ENCODE measurements around the gene NAPB. TPM values are rescaled to one million over a fixed set of nuclear protein-coding genes. Genes with fewer than 3 reads are reported as not detected.

NAPB gene
- total RNA-seq, 4 donors from 2014 or later = 4.0 to 20.5 (median 12.0) TPM

DNA sequence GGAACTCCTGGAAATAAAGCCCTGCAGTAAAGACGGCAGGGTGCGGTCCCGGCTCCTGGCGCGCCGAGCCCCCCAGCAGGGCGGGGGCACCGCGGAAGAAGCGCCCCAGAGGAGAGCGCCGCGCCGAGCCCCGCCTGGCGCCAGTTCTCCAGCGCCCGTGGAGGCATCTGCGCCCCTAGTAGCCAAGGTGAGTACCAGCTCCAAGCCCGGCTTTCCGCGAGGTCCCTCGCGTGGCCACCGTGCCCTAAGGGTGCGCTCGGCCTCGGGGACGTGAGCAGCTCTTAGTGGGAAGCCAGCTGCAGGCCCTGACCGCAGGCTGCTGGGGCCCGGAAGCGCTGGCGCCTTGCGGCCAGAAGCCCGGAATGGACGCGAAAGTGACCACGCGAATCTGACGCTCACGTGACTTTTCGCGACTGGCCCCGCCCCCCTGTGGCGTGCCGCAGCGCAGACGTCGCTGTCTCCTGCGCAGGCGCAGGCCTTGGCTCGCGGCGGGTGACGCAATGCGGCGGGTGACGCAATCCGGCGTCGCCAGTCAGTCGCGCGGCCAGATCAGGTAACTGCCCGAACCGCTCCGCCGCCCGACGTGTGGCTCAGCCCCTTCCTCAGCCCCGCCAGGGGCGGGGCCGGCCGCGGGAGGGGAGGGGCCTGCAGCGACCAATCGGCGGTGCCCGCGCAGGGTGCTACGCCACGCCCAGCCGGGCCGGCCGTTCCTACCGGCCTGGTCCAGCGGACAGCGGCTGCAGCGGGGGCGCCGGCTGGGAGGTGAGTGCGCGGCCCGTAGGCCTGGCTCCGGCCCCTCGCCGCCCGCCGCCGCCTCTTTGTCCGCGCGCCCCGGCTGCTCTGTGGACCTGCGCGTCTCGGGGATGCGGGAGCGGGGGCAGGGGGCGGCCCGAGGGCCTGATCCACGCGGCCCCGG, 59.6 kb downstream of the NAPB start, which contains the start of gene GZF1:
Gene GZF1, plus strand, starts transcription at position 707 of the 916 bp plus-strand sequence. CDS start 2,202 bp downstream, outside the sequence.
- Histone ChIP-seq H3K36me3 (peaks cover 0 to 4% (median 0%) of the 10 kb centered on the region in 4 donors), H3K9me3 (no peaks in the 10 kb centered on the region), H3K27me3 (no peaks in the 10 kb centered on the region), H3K27ac (peak within 1 kb of the TSS; percentile 98 to 100 (median 99)), H3K4me1 (peaks cover 15 to 60% (median 46%) of the 10 kb centered on the region in 4 donors), H3K4me3 (peak within 1 kb of the TSS; percentile 80 to 91 (median 83))
- TF ChIP-seq POLR2A (IDR thresholded peaks at IDR 0.05) (peak; percentile 99), EP300 (IDR thresholded peaks at IDR 0.05; ENCODE audit: low read depth) (peak; percentile 74), POLR2AphosphoS5 (IDR thresholded peaks at IDR 0.05) (peak; percentile 98 to 99 (median 99))
- TF ChIP-seq, protein P1, sequence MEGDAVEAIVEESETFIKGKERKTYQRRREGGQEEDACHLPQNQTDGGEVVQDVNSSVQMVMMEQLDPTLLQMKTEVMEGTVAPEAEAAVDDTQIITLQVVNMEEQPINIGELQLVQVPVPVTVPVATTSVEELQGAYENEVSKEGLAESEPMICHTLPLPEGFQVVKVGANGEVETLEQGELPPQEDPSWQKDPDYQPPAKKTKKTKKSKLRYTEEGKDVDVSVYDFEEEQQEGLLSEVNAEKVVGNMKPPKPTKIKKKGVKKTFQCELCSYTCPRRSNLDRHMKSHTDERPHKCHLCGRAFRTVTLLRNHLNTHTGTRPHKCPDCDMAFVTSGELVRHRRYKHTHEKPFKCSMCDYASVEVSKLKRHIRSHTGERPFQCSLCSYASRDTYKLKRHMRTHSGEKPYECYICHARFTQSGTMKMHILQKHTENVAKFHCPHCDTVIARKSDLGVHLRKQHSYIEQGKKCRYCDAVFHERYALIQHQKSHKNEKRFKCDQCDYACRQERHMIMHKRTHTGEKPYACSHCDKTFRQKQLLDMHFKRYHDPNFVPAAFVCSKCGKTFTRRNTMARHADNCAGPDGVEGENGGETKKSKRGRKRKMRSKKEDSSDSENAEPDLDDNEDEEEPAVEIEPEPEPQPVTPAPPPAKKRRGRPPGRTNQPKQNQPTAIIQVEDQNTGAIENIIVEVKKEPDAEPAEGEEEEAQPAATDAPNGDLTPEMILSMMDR (IDR thresholded peaks at IDR 0.05) = peak in 2 of 5 experiments; percentile 22 to 58
- 0% methylated on average over 82 of the region's 114 CpGs; no CpG with 5 or more reads in 1 of the 2 donors for WGBS, 2 donors (ENCODE audit: low coverage in 1 of 2)
- DNase-seq = peak; percentile 99
- in situ Hi-C loops (cut with MboI; ENCODE audit: low pct_ligation_motif_present in 1 of 4, low pct_unique_long_range_greater_than_20kb in 1 of 4, low sequenced_read_pairs in 3 of 4) = no loop called here
- intact Hi-C loops (cut with DNase I; ENCODE audit: low total_unique reads) = loop anchor here (10.0 kb wide), 1 partner anchor 53 kb away; no protein-coding TSS in a partner anchor

DNA sequence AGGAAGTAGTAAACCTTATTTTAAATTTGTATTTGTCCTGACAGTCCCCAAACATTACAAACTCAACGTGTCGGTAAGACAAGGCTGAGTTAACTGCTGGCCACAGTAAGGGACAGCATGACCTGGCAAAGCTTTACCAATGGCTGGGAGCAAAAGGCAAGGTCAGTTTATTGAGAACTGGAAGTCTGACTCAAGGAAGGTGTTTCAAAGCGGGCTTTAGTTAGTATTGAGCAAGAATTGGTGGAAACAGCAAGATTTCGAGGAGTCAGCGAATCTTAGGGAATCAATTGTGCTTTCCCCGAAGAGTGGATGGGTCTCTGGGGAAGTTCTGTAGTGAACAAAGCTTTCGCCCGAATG, 60.2 kb downstream of the NAPB start:
- DNase-seq = no peak
- peak overlapping the region; percentile 50 to 83 (median 82) for H3K4me3 ChIP-seq
- H3K27me3 ChIP-seq = no peaks in the 10 kb centered on the region
- peak overlapping the region; percentile 98 to 100 (median 99) for H3K27ac ChIP-seq
- H3K36me3 ChIP-seq = peaks cover 0 to 4% (median 0%) of the 10 kb centered on the region in 4 donors
- H3K9me3 ChIP-seq = no peaks in the 10 kb centered on the region
- TF ChIP-seq POLR2AphosphoS5 (IDR thresholded peaks at IDR 0.05) = no peak
- TF ChIP-seq, protein P1 (IDR thresholded peaks at IDR 0.05) = no peak
- no peak for TF ChIP-seq POLR2A (IDR thresholded peaks at IDR 0.05)
- TF ChIP-seq EP300 (IDR thresholded peaks at IDR 0.05; ENCODE audit: low read depth) = no peak
- in situ Hi-C loops (cut with MboI; ENCODE audit: low pct_ligation_motif_present in 1 of 4, low pct_unique_long_range_greater_than_20kb in 1 of 4, low sequenced_read_pairs in 3 of 4) = no loop called here
- intact Hi-C loops (cut with DNase I; ENCODE audit: low total_unique reads) = loop anchor here (10.0 kb wide), 1 partner anchor 54 kb away; no protein-coding TSS in a partner anchor
- H3K4me1 ChIP-seq = peaks cover 15 to 54% (median 43%) of the 10 kb centered on the region in 4 donors
- WGBS, 2 donors (ENCODE audit: low coverage in 1 of 2) = 0 to 5% methylated on average over 2 to 8 of the region's 8 CpGs

DNA sequence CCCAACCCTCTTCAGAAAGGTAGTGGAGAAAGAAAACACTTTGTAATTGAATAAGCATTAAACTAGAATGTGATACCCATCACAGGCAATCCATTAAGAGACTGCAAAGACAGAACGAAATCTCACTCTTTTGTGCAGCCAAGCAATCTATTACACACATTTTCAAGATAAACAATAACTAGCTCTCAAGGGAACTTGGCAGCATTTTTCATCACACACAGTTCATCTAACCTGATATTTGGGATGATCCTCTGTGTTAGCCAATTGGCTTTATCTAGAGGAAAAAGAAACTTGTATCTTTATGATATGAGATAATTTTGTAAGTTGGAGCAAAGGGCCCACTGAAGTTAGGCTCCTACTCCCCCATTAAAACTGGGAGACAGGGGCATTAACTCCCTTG, 60.8 kb downstream of the NAPB start:
- DNase-seq = no peak
- intact Hi-C loops (cut with DNase I; ENCODE audit: low total_unique reads) = loop anchor here (10.0 kb wide), 1 partner anchor 54 kb away; no protein-coding TSS in a partner anchor
- H3K4me3 ChIP-seq = peak overlapping the region in 1 of 4 donors; percentile 83
- H3K4me1 ChIP-seq = peaks cover 15 to 48% (median 41%) of the 10 kb centered on the region in 4 donors
- in situ Hi-C loops (cut with MboI; ENCODE audit: low pct_ligation_motif_present in 1 of 4, low pct_unique_long_range_greater_than_20kb in 1 of 4, low sequenced_read_pairs in 3 of 4) = no loop called here
- TF ChIP-seq POLR2AphosphoS5 (IDR thresholded peaks at IDR 0.05) = no peak
- TF ChIP-seq, protein P1 (IDR thresholded peaks at IDR 0.05) = no peak
- no peak for TF ChIP-seq EP300 (IDR thresholded peaks at IDR 0.05; ENCODE audit: low read depth)
- no peak for TF ChIP-seq POLR2A (IDR thresholded peaks at IDR 0.05)
- peak overlapping the region; percentile 98 to 100 (median 99) for H3K27ac ChIP-seq
- no peaks in the 10 kb centered on the region for H3K9me3 ChIP-seq
- H3K36me3 ChIP-seq = peaks cover 0 to 3% (median 0%) of the 10 kb centered on the region in 4 donors
- 55 to 63% methylated on average over 1 of the region's 1 CpG for WGBS, 2 donors (ENCODE audit: low coverage in 1 of 2)
- no peaks in the 10 kb centered on the region for H3K27me3 ChIP-seq

Data from transverse colon (tissue), 4 donors.